Breast epithelium (tissue), 4 donors: Measurements from ENCODE around the gene NMT2. TPM values are rescaled to one million over a fixed set of nuclear protein-coding genes. Genes with fewer than 3 reads are reported as not detected.

ENCODE experiments used
- DNase-seq, 2 donors: peaks; one replicate each; pipeline ENCODE4 v3.0.0-alpha.2; 2019; ENCODE audit warnings: low spot score in 2 of 2
- H3K27ac ChIP-seq, 2 donors: fragments of 200-600 bp; sonication (generic) in 1 of 2; one replicate each; pipeline ENCODE4 v1.5.1; 2016 to 2019; ENCODE audit warnings: mild to moderate bottlenecking in 1 of 2
- H3K27me3 ChIP-seq, 2 donors: fragments of 200-600 bp; sonication (generic) in 1 of 2; one replicate each; pipeline versions ENCODE4 v1.5.1 to v1.6.0; 2017 to 2019; ENCODE audit warnings: control low read depth in 1 of 2, mild to moderate bottlenecking in 1 of 2
- H3K36me3 ChIP-seq: fragments of 200-600 bp; one replicate; pipeline ENCODE4 v1.5.1; 2019
- H3K4me1 ChIP-seq, 2 donors: fragments of 200-600 bp; sonication (generic); one replicate each; pipeline ENCODE4 v1.5.1; 2016 to 2019; ENCODE audit warnings: control low read depth in 1 of 2
- H3K4me3 ChIP-seq, 3 donors: fragments of 200-600 bp; sonication (generic); 1 replicate in 2 of 3; 2 replicates in 1 of 3; pipeline ENCODE4 v1.5.1; 2016 to 2019; ENCODE audit warnings: mild to moderate bottlenecking in 3 of 3, moderate library complexity in 2 of 3
- H3K9me3 ChIP-seq, 2 donors: fragments of 200-600 bp; sonication (generic) in 1 of 2; one replicate each; pipeline ENCODE4 v1.5.1; 2016 to 2019; ENCODE audit warnings: control low read depth in 1 of 2
- CTCF ChIP-seq, 3 donors: fragments of 450-650 bp; IDR thresholded peaks; one replicate each; pipeline ENCODE4 v1.5.1; 2016 to 2017; ENCODE audit warnings: antibody characterized with exemption in 3 of 3, mild to moderate bottlenecking in 3 of 3, moderate library complexity in 3 of 3
- POLR2A ChIP-seq: fragments of 450-650 bp; IDR thresholded peaks from one replicate; pipeline ENCODE4 v1.6.1; 2016; ENCODE audit warnings: antibody characterized with exemption, mild to moderate bottlenecking, moderate library complexity
- POLR2AphosphoS5 ChIP-seq, 3 donors: sonication (generic); formaldehyde crosslinking; IDR thresholded peaks; one replicate each; pipeline ENCODE4 v1.6.1; 2017; ENCODE audit warnings: antibody characterized with exemption in 3 of 3
- intact Hi-C: fragments of 100-400 bp; cut with DNase I; formaldehyde crosslinking; loops from one replicate; pipeline ENCODE4 v1.15.1; 2023; ENCODE audit warnings: low total_unique reads
- total RNA-seq, 3 donors: library from RNA; depleted of rRNA; stranded (reverse); fragments of >200 nt; gene quantifications; one replicate each; pipeline ENCODE4 v1.1.0, GENCODE V29; 2016

Gene NMT2
- total RNA-seq, 3 donors from 2014 or later = 18.4 to 48.3 (median 32.4) TPM

- Histone ChIP-seq H3K36me3 (no peaks in the 10 kb centered on the region), H3K27ac (peak overlapping the region; percentile 95 to 96), H3K27me3 (no peaks in the 10 kb centered on the region), H3K9me3 (no peaks in the 10 kb centered on the region), H3K4me3 (peak overlapping the region; percentile 79 to 92 (median 92)), H3K4me1 (peaks cover 0 to 9% of the 10 kb centered on the region in 2 donors)
- DNase-seq = no peak
- TF ChIP-seq POLR2AphosphoS5 (IDR thresholded peaks at IDR 0.05) = no peak
- no peak for TF ChIP-seq CTCF (IDR thresholded peaks at IDR 0.05)
- TF ChIP-seq POLR2A = no peak
- intact Hi-C loops = loop anchor here (10.0 kb wide), 1 partner anchor 142 kb away; the partner anchor contains the start of genes DCLRE1C and MEIG1
Measured at GRCh38 chr10:15096661-15097010, 71.9 kb downstream of the NMT2 start.

- no peaks in the 10 kb centered on the region for H3K27me3 ChIP-seq
- H3K9me3 ChIP-seq = no peaks in the 10 kb centered on the region
- no peak for DNase-seq
- TF ChIP-seq POLR2AphosphoS5 (IDR thresholded peaks at IDR 0.05) (no peak), POLR2A (no peak), CTCF (IDR thresholded peaks at IDR 0.05) (no peak)
- no peaks in the 10 kb centered on the region for H3K36me3 ChIP-seq
- H3K4me1 ChIP-seq = peaks cover 0 to 6% of the 10 kb centered on the region in 2 donors
- no peak overlapping the region for H3K4me3 ChIP-seq
- H3K27ac ChIP-seq = no peak overlapping the region
- intact Hi-C loops = loop anchor here (10.0 kb wide), 1 partner anchor 138 kb away; the partner anchor contains the start of genes DCLRE1C and MEIG1
Measured at GRCh38 chr10:15092855-15093408, 75.6 kb downstream of the NMT2 start.

GRCh38 chr10:15091418-15091817 is 77.1 kb downstream of the NMT2 start:
- H3K36me3 ChIP-seq = no peaks in the 10 kb centered on the region
- H3K27ac ChIP-seq = no peak overlapping the region
- DNase-seq = no peak

GRCh38 chr10:15088428-15089261 is 79.8 kb downstream of the NMT2 start, which contains the start of gene ACBD7:
ACBD7 (minus strand) TSS chr10:15088776; CDS start chr10:15088728, 48 bp downstream.
- peak; percentile 69 to 72 for DNase-seq
- Histone ChIP-seq H3K4me1 (peaks cover 0 to 2% of the 10 kb centered on the region in 2 donors), H3K9me3 (no peaks in the 10 kb centered on the region), H3K4me3 (peak within 1 kb of the TSS; percentile 45 to 88 (median 66)), H3K36me3 (no peaks in the 10 kb centered on the region), H3K27me3 (no peaks in the 10 kb centered on the region), H3K27ac (peak within 1 kb of the TSS in 1 of 2 donors; percentile 30)
- intact Hi-C loops = no loop called here
- TF ChIP-seq POLR2AphosphoS5 (IDR thresholded peaks at IDR 0.05) (no peak), POLR2A (no peak), CTCF (IDR thresholded peaks at IDR 0.05) (peak; percentile 35 to 75 (median 53))

More at GRCh38 chr10:15091418-15091817, 77.1 kb downstream of the NMT2 start:
- H3K27me3 ChIP-seq = no peaks in the 10 kb centered on the region
- intact Hi-C loops = loop anchor here (10.0 kb wide), 1 partner anchor 137 kb away; the partner anchor contains the start of genes DCLRE1C and MEIG1
- no peak overlapping the region for H3K4me3 ChIP-seq
- peaks cover 0 to 4% of the 10 kb centered on the region in 2 donors for H3K4me1 ChIP-seq
- H3K9me3 ChIP-seq = no peaks in the 10 kb centered on the region
- TF ChIP-seq POLR2AphosphoS5 (IDR thresholded peaks at IDR 0.05) = no peak
- TF ChIP-seq CTCF (IDR thresholded peaks at IDR 0.05) = no peak
- TF ChIP-seq POLR2A = no peak
